Measurements from ENCODE around the gene PLCB1. TPM values are rescaled to one million over a fixed set of nuclear protein-coding genes. Genes with fewer than 3 reads are reported as not detected.
"Not testable (repeated sequence)": the region's sequence is repeated elsewhere in the genome, so short reads cannot be mapped to it uniquely, and the experiment has no call there.

The PLCB1 gene
- polyA plus RNA-seq, 1 experiment = 13.5 TPM

DNA sequence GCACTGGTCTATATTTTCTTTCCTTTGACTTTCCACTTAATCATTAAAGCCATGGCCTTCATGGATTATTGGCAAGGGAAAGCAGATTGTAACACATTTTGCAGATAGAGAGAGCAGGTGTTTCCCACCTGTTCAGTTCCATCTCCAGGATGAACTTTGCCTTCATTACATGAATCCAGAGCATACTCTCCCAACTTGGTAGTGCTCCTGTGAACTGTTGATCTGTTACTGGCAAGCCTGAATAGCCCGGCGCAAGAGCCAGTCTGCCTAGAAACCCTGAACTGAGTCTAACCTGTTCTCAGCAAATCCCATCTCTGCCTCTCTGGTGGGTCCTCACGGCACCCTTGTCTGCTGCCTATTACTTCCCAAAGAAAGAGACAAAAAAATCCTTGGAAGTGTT is 210.3 kb downstream of the PLCB1 start:
- no peak for TF ChIP-seq CTCF (IDR thresholded peaks at IDR 0.05; ENCODE audit: insufficient read depth, low read depth, low read length)
- CTCF ChIA-PET = no interaction called here
- Histone ChIP-seq H3K36me3 (ENCODE audit: control insufficient read depth, insufficient read depth, low read length) (no peaks in the 10 kb centered on the region), H3K27me3 (ENCODE audit: control insufficient read depth, insufficient read depth, low read length) (no peaks in the 10 kb centered on the region), H3K4me3 (ENCODE audit: low read depth, low read length) (no peak overlapping the region)
- POLR2A ChIA-PET = no interaction called here
- no peak for DNase-seq (ENCODE audit: low read depth)

GRCh38 chr20:8344106-8344505 is 212.0 kb downstream of the PLCB1 start:
- ChIA-PET POLR2A (no interaction called here), CTCF (no interaction called here)
- H3K36me3 ChIP-seq (ENCODE audit: control insufficient read depth, insufficient read depth, low read length) = no peaks in the 10 kb centered on the region
- DNase-seq (ENCODE audit: low read depth) = no peak
- H3K4me3 ChIP-seq (ENCODE audit: low read depth, low read length) = no peak overlapping the region
- no peaks in the 10 kb centered on the region for H3K27me3 ChIP-seq (ENCODE audit: control insufficient read depth, insufficient read depth, low read length)
- no peak for TF ChIP-seq CTCF (IDR thresholded peaks at IDR 0.05; ENCODE audit: insufficient read depth, low read depth, low read length)

- no peak for DNase-seq (ENCODE audit: low read depth)
- no peaks in the 10 kb centered on the region for H3K27me3 ChIP-seq (ENCODE audit: control insufficient read depth, insufficient read depth, low read length)
- no peak for TF ChIP-seq CTCF (IDR thresholded peaks at IDR 0.05; ENCODE audit: insufficient read depth, low read depth, low read length)
- no peak overlapping the region for H3K4me3 ChIP-seq (ENCODE audit: low read depth, low read length)
- CTCF ChIA-PET = no interaction called here
- H3K36me3 ChIP-seq (ENCODE audit: control insufficient read depth, insufficient read depth, low read length) = no peaks in the 10 kb centered on the region
- POLR2A ChIA-PET = no interaction called here
Measured at GRCh38 chr20:8344631-8345030, 212.6 kb downstream of the PLCB1 start.

DNA sequence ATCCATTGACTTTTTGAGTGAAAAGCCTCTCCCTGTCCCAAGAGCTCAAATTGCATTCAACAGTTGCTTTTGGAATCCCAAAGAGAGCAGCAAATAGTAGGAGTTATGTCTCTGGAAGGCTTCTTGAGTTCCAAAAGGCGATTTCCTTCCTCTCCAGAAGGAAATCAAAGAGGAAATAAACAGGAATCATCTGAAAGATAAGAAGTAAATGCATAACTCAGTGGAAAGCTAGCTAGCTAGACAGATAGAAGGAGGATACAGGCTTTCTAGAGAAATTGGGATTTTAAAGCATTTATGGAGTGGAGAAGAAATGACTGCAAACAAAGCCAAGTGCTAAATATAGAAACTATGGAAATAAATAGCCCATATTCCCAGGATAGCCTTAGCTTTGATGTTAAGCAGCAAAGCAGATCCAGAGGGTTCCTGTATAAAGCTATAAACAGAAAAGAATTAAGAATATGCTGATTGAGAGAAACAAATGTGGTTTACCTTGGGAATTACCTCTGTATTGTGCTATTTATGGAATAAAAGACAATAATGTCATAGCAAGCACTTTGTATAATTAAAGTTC is 214.7 kb downstream of the PLCB1 start:
- no peak for TF ChIP-seq CTCF (IDR thresholded peaks at IDR 0.05; ENCODE audit: insufficient read depth, low read depth, low read length)
- ChIA-PET POLR2A (interaction anchor here (0.6 kb wide), 1 partner anchor 43 kb away, joined by 3 read pairs; no protein-coding TSS in a partner anchor), CTCF (interaction anchor here (1.2 kb wide), 1 partner anchor 41 kb away, joined by 3 read pairs; no protein-coding TSS in a partner anchor)
- no peaks in the 10 kb centered on the region for H3K36me3 ChIP-seq (ENCODE audit: control insufficient read depth, insufficient read depth, low read length)
- no peaks in the 10 kb centered on the region for H3K27me3 ChIP-seq (ENCODE audit: control insufficient read depth, insufficient read depth, low read length)
- no peak for DNase-seq (ENCODE audit: low read depth)
- H3K4me3 ChIP-seq (ENCODE audit: low read depth, low read length) = no peak overlapping the region

GRCh38 chr20:8350225-8350624 is 218.2 kb downstream of the PLCB1 start:
- H3K4me3 ChIP-seq (ENCODE audit: low read depth, low read length); POLR2A ChIA-PET; CTCF ChIA-PET; H3K27me3 ChIP-seq (ENCODE audit: control insufficient read depth, insufficient read depth, low read length); H3K36me3 ChIP-seq (ENCODE audit: control insufficient read depth, insufficient read depth, low read length); DNase-seq (ENCODE audit: low read depth): not testable (repeated sequence)

DNA sequence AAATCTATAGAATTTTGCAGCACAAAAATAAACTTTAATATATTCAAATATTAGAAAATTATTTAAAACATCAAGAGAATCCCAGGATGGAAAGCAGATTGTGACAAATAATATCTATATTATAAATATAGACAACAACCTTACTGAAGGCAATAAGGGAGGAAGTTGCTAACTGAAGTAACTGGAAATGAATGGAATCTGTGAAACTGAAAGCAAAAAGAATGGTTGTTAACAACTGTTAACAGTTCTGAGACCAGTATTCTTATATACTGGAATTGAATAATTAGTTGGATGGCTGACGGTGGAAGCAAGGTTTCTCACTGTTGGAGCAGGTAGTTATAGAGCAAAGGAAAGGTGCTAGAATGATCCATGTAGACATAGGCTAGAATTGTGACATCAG is 220.4 kb downstream of the PLCB1 start:
- Histone ChIP-seq H3K27me3 (ENCODE audit: control insufficient read depth, insufficient read depth, low read length) (no peaks in the 10 kb centered on the region), H3K36me3 (ENCODE audit: control insufficient read depth, insufficient read depth, low read length) (no peaks in the 10 kb centered on the region), H3K4me3 (ENCODE audit: low read depth, low read length) (no peak overlapping the region)
- CTCF ChIA-PET = no interaction called here
- POLR2A ChIA-PET = no interaction called here
- TF ChIP-seq CTCF (IDR thresholded peaks at IDR 0.05; ENCODE audit: insufficient read depth, low read depth, low read length) = no peak
- no peak for DNase-seq (ENCODE audit: low read depth)

Measured in BJ (cell line).